ENCODE results near the gene KLHL8.

DNA sequence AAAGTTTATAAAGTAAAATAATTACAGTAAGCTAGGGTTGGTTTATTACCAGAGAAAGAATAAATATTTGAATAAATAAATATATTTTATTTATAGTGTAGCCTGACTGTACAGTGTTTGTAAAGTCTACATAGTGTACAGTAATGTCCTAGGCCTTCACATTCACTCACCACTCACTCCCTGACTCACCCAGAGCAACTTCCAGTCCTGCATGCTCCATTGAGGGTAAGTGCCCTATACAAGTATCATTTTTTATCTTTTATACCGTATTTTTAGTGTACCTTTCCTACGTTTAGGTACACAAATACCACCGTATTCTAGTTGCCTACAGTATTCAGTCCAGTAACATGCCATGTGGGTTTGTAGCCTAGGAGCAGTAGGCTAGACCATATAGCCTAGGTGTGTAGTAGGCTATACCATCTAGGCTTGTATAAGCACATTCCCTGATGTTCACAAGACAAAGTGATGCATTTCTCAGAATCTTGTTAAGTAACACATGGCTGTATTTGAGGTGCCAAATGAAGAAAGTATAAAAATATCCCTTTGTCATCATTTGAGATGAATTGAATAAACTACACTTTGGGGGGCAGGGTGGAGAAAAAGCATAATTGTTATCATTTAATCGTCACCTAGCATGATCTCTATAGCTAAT lies 14.7 kb upstream of the KLHL8 start:
- TF ChIP-seq, protein P1, sequence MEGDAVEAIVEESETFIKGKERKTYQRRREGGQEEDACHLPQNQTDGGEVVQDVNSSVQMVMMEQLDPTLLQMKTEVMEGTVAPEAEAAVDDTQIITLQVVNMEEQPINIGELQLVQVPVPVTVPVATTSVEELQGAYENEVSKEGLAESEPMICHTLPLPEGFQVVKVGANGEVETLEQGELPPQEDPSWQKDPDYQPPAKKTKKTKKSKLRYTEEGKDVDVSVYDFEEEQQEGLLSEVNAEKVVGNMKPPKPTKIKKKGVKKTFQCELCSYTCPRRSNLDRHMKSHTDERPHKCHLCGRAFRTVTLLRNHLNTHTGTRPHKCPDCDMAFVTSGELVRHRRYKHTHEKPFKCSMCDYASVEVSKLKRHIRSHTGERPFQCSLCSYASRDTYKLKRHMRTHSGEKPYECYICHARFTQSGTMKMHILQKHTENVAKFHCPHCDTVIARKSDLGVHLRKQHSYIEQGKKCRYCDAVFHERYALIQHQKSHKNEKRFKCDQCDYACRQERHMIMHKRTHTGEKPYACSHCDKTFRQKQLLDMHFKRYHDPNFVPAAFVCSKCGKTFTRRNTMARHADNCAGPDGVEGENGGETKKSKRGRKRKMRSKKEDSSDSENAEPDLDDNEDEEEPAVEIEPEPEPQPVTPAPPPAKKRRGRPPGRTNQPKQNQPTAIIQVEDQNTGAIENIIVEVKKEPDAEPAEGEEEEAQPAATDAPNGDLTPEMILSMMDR (IDR thresholded peaks at IDR 0.05; ENCODE audit: low read depth, low read length), result no peak
- TF ChIP-seq EZH2phosphoT487 (IDR thresholded peaks at IDR 0.05; ENCODE audit: low read depth), result no peak

All from OCI-LY3 (cell line).